Measurements from ENCODE around the gene SCGN.

SCGN gene

DNA sequence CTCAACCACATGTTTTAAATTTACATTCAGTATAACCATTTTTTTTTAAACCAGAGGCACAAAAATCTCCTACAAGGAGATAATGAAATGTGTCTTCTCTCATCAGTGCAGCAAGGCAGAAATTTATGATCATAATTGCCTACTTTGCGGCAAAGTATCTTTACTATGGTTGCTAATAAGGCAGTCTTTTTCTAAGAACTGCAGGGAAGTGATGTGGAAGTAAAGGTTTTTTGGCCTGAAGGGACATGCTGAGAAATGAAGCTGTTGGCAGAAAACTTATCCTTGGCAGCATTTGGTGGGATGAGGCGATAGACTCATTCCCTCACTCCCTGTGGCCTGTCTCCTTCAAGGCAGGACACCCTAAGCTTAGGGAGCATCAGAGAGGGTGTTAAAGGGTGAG lies 48.7 kb downstream of the SCGN start:
- Histone ChIP-seq H3K4me3 (ENCODE audit: extremely low read depth, insufficient read depth, low read length, poor library complexity, severe bottlenecking) (no peak overlapping the region), H3K9me3 (ENCODE audit: control insufficient read depth, low read length) (no peaks in the 10 kb centered on the region), H3K4me1 (ENCODE audit: control insufficient read depth, insufficient read depth, low read length, poor library complexity, severe bottlenecking) (no peaks in the 10 kb centered on the region), H3K27ac (ENCODE audit: low read depth, low read length, severe bottlenecking) (no peak overlapping the region), H3K36me3 (ENCODE audit: control insufficient read depth, insufficient read depth, low read length) (no peaks in the 10 kb centered on the region)
- WGBS, 2 experiments (ENCODE audit: insufficient coverage in 2 of 2) = 100% methylated on average over 1 to 2 of the region's 2 CpGs

- WGBS, 2 experiments (ENCODE audit: insufficient coverage in 2 of 2) = 92 to 100% methylated on average over 1 to 2 of the region's 3 CpGs
- no peak overlapping the region for H3K27ac ChIP-seq (ENCODE audit: low read depth, low read length, severe bottlenecking)
- no peaks in the 10 kb centered on the region for H3K9me3 ChIP-seq (ENCODE audit: control insufficient read depth, low read length)
- H3K4me3 ChIP-seq (ENCODE audit: extremely low read depth, insufficient read depth, low read length, poor library complexity, severe bottlenecking) = no peak overlapping the region
- H3K4me1 ChIP-seq (ENCODE audit: control insufficient read depth, insufficient read depth, low read length, poor library complexity, severe bottlenecking) = no peaks in the 10 kb centered on the region
- H3K36me3 ChIP-seq (ENCODE audit: control insufficient read depth, insufficient read depth, low read length) = no peaks in the 10 kb centered on the region
Observed at GRCh38 chr6:25701807-25702206, 49.8 kb downstream of the SCGN start.

- no peaks in the 10 kb centered on the region for H3K9me3 ChIP-seq (ENCODE audit: control insufficient read depth, low read length)
- H3K27ac ChIP-seq (ENCODE audit: low read depth, low read length, severe bottlenecking) = no peak overlapping the region
- H3K36me3 ChIP-seq (ENCODE audit: control insufficient read depth, insufficient read depth, low read length) = no peaks in the 10 kb centered on the region
- H3K4me3 ChIP-seq (ENCODE audit: extremely low read depth, insufficient read depth, low read length, poor library complexity, severe bottlenecking) = no peak overlapping the region
- WGBS, 2 experiments (ENCODE audit: insufficient coverage in 2 of 2) = 75 to 96% methylated on average over 2 to 3 of the region's 3 CpGs
- no peaks in the 10 kb centered on the region for H3K4me1 ChIP-seq (ENCODE audit: control insufficient read depth, insufficient read depth, low read length, poor library complexity, severe bottlenecking)
Observed at GRCh38 chr6:25703005-25703404, 51.0 kb downstream of the SCGN start.

GRCh38 chr6:25704001-25704400 lies 52.0 kb downstream of the SCGN start:
- Histone ChIP-seq H3K27ac (ENCODE audit: low read depth, low read length, severe bottlenecking) (no peak overlapping the region), H3K4me1 (ENCODE audit: control insufficient read depth, insufficient read depth, low read length, poor library complexity, severe bottlenecking) (no peaks in the 10 kb centered on the region), H3K9me3 (ENCODE audit: control insufficient read depth, low read length) (no peaks in the 10 kb centered on the region), H3K4me3 (ENCODE audit: extremely low read depth, insufficient read depth, low read length, poor library complexity, severe bottlenecking) (no peak overlapping the region), H3K36me3 (ENCODE audit: control insufficient read depth, insufficient read depth, low read length) (no peaks in the 10 kb centered on the region)
- no CpG with 5 or more reads among the region's 3 CpGs for WGBS, 2 experiments (ENCODE audit: insufficient coverage in 2 of 2)

GRCh38 chr6:25706314-25707014 lies 54.4 kb downstream of the SCGN start:
- WGBS, 2 experiments (ENCODE audit: insufficient coverage in 2 of 2) = 95 to 100% methylated on average over 5 of the region's 6 CpGs
- Histone ChIP-seq H3K9me3 (ENCODE audit: control insufficient read depth, low read length) (no peaks in the 10 kb centered on the region), H3K4me3 (ENCODE audit: extremely low read depth, insufficient read depth, low read length, poor library complexity, severe bottlenecking) (no peak overlapping the region), H3K4me1 (ENCODE audit: control insufficient read depth, insufficient read depth, low read length, poor library complexity, severe bottlenecking) (no peaks in the 10 kb centered on the region), H3K27ac (ENCODE audit: low read depth, low read length, severe bottlenecking) (no peak overlapping the region), H3K36me3 (ENCODE audit: control insufficient read depth, insufficient read depth, low read length) (no peaks in the 10 kb centered on the region)

GRCh38 chr6:25709761-25710160 lies 57.7 kb downstream of the SCGN start:
- no peak overlapping the region for H3K4me3 ChIP-seq (ENCODE audit: extremely low read depth, insufficient read depth, low read length, poor library complexity, severe bottlenecking)
- H3K27ac ChIP-seq (ENCODE audit: low read depth, low read length, severe bottlenecking) = no peak overlapping the region
- H3K36me3 ChIP-seq (ENCODE audit: control insufficient read depth, insufficient read depth, low read length) = no peaks in the 10 kb centered on the region
- 89 to 90% methylated on average over 5 to 9 of the region's 10 CpGs for WGBS, 2 experiments (ENCODE audit: insufficient coverage in 2 of 2)
- H3K9me3 ChIP-seq (ENCODE audit: control insufficient read depth, low read length) = no peaks in the 10 kb centered on the region
- H3K4me1 ChIP-seq (ENCODE audit: control insufficient read depth, insufficient read depth, low read length, poor library complexity, severe bottlenecking) = peaks cover 4% of the 10 kb centered on the region

GRCh38 chr6:25710287-25710686 lies 58.3 kb downstream of the SCGN start:
- Histone ChIP-seq H3K4me3 (ENCODE audit: extremely low read depth, insufficient read depth, low read length, poor library complexity, severe bottlenecking) (no peak overlapping the region), H3K9me3 (ENCODE audit: control insufficient read depth, low read length) (no peaks in the 10 kb centered on the region), H3K27ac (ENCODE audit: low read depth, low read length, severe bottlenecking) (no peak overlapping the region), H3K4me1 (ENCODE audit: control insufficient read depth, insufficient read depth, low read length, poor library complexity, severe bottlenecking) (peaks cover 6% of the 10 kb centered on the region), H3K36me3 (ENCODE audit: control insufficient read depth, insufficient read depth, low read length) (no peaks in the 10 kb centered on the region)
- 83 to 89% methylated on average over 8 to 10 of the region's 14 CpGs for WGBS, 2 experiments (ENCODE audit: insufficient coverage in 2 of 2)

DNA sequence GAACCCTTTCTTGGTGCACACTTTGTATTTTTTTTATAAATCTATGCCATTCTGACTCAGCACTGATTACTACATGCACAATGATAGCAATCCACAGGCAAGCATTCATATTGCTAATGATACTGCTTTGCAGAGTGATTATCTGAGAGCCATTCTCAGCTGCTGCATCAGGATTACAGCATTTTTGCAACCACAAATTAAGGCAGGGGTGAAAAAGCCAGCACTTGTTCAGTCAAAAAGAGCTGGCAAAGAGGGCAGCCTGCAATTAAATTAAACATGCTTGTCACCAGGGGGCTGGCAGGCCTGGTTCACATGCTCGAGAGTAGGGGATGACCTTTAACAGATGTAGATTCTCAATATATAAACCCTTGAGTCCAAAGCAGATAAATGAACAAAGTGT lies 61.8 kb downstream of the SCGN start:
- H3K4me1 ChIP-seq (ENCODE audit: control insufficient read depth, insufficient read depth, low read length, poor library complexity, severe bottlenecking) = peaks cover 6% of the 10 kb centered on the region
- H3K27ac ChIP-seq (ENCODE audit: low read depth, low read length, severe bottlenecking) = no peak overlapping the region

DNA sequence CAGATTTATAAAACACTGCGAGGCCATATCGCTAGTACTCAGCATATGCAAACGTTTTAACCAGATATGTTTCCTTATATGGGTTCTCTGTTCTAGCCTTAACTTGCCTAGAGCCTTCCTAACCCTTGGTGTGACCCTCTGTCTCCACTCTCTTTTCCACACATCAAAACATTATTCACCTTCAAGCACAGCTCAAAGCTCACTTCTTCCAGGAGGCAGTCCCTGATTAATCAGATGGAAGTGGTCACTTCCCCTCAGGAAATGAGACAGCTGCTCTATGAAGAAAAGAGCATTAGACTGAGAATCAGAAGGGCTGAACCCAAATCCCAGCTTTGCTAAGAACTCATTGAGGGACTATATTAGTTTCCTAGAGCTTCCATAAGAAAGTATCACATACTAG lies 62.8 kb downstream of the SCGN start:
- Histone ChIP-seq H3K36me3 (ENCODE audit: control insufficient read depth, insufficient read depth, low read length) (no peaks in the 10 kb centered on the region), H3K4me3 (ENCODE audit: extremely low read depth, insufficient read depth, low read length, poor library complexity, severe bottlenecking) (no peak overlapping the region), H3K4me1 (ENCODE audit: control insufficient read depth, insufficient read depth, low read length, poor library complexity, severe bottlenecking) (peaks cover 6% of the 10 kb centered on the region), H3K27ac (ENCODE audit: low read depth, low read length, severe bottlenecking) (no peak overlapping the region), H3K9me3 (ENCODE audit: control insufficient read depth, low read length) (no peaks in the 10 kb centered on the region)
- WGBS, 2 experiments (ENCODE audit: insufficient coverage in 2 of 2) = 75 to 86% methylated on average over 3 of the region's 3 CpGs

More for the DNA sequence above, 61.8 kb downstream of the SCGN start:
- 80% methylated on average over 1 of the region's 1 CpG; no CpG with 5 or more reads in 1 of the 2 experiments for WGBS, 2 experiments (ENCODE audit: insufficient coverage in 2 of 2)
- H3K9me3 ChIP-seq (ENCODE audit: control insufficient read depth, low read length) = no peaks in the 10 kb centered on the region
- H3K36me3 ChIP-seq (ENCODE audit: control insufficient read depth, insufficient read depth, low read length) = no peaks in the 10 kb centered on the region
- H3K4me3 ChIP-seq (ENCODE audit: extremely low read depth, insufficient read depth, low read length, poor library complexity, severe bottlenecking) = no peak overlapping the region

GRCh38 chr6:25715794-25716193 lies 63.8 kb downstream of the SCGN start:
- H3K36me3 ChIP-seq (ENCODE audit: control insufficient read depth, insufficient read depth, low read length) = no peaks in the 10 kb centered on the region
- peaks cover 6% of the 10 kb centered on the region for H3K4me1 ChIP-seq (ENCODE audit: control insufficient read depth, insufficient read depth, low read length, poor library complexity, severe bottlenecking)
- no peak overlapping the region for H3K27ac ChIP-seq (ENCODE audit: low read depth, low read length, severe bottlenecking)
- WGBS, 2 experiments (ENCODE audit: insufficient coverage in 2 of 2) = 94 to 96% methylated on average over 2 to 4 of the region's 4 CpGs
- no peak overlapping the region for H3K4me3 ChIP-seq (ENCODE audit: extremely low read depth, insufficient read depth, low read length, poor library complexity, severe bottlenecking)
- no peaks in the 10 kb centered on the region for H3K9me3 ChIP-seq (ENCODE audit: control insufficient read depth, low read length)

GRCh38 chr6:25717866-25718740 lies 66.1 kb downstream of the SCGN start:
- Histone ChIP-seq H3K4me1 (ENCODE audit: control insufficient read depth, insufficient read depth, low read length, poor library complexity, severe bottlenecking) (peaks cover 6% of the 10 kb centered on the region), H3K36me3 (ENCODE audit: control insufficient read depth, insufficient read depth, low read length) (no peaks in the 10 kb centered on the region), H3K9me3 (ENCODE audit: control insufficient read depth, low read length) (no peaks in the 10 kb centered on the region), H3K27ac (ENCODE audit: low read depth, low read length, severe bottlenecking) (no peak overlapping the region), H3K4me3 (ENCODE audit: extremely low read depth, insufficient read depth, low read length, poor library complexity, severe bottlenecking) (no peak overlapping the region)
- whole genome bisulfite sequencing, 2 experiments (ENCODE audit: insufficient coverage in 2 of 2) = no CpG with 5 or more reads among the region's 6 CpGs
